Loucy (cell line): ENCODE data around the gene CDK8.

ENCODE experiments used
- H2AFZ ChIP-seq: fragments of 200-600 bp; sonication (generic); 2 replicates; pipeline ENCODE4 v1.6.0; 2016; ENCODE audit warnings: antibody characterized with exemption, mild to moderate bottlenecking, low read length, moderate library complexity
- H3F3A ChIP-seq: fragments of 200-600 bp; 2 replicates; pipeline ENCODE4 v1.6.0; 2016; ENCODE audit warnings: antibody characterized with exemption, low read depth, mild to moderate bottlenecking
- H3K27me3 ChIP-seq: fragments of 200-600 bp; sonication (generic); 2 replicates; pipeline ENCODE4 v1.6.1; 2014; ENCODE audit warnings: low read length, mild to moderate bottlenecking; ENCODE audit not compliant: insufficient read depth, poor library complexity, severe bottlenecking
- H3K36me3 ChIP-seq: fragments of 200-600 bp; sonication (generic); 2 replicates; pipeline ENCODE4 v1.6.1; 2016; ENCODE audit warnings: low read length; ENCODE audit not compliant: insufficient read depth
- H3K4me1 ChIP-seq: fragments of 200-600 bp; sonication (generic); 2 replicates; pipeline ENCODE4 v1.5.1; 2014; ENCODE audit warnings: low read length, mild to moderate bottlenecking; ENCODE audit not compliant: insufficient read depth, poor library complexity, severe bottlenecking
- H3K4me2 ChIP-seq: fragments of 200-600 bp; sonication (generic); 2 replicates; pipeline ENCODE4 v1.6.0; 2014; ENCODE audit warnings: antibody characterized with exemption, low read length, low read depth, mild to moderate bottlenecking; ENCODE audit not compliant: poor library complexity, severe bottlenecking
- H3K4me3 ChIP-seq: fragments of 200-600 bp; sonication (generic); 2 replicates; pipeline ENCODE4 v1.5.1; 2014; ENCODE audit warnings: low read length, mild to moderate bottlenecking, mixed read lengths; ENCODE audit not compliant: poor library complexity, severe bottlenecking
- H3K79me2 ChIP-seq: fragments of 200-600 bp; sonication (generic); 2 replicates; pipeline ENCODE4 v1.6.1; 2014; ENCODE audit warnings: low read length; ENCODE audit not compliant: insufficient read depth
- H3K9ac ChIP-seq: fragments of 200-600 bp; sonication (generic); 2 replicates; pipeline ENCODE4 v1.6.0; 2014; ENCODE audit warnings: mild to moderate bottlenecking, low read depth, low read length, moderate library complexity; ENCODE audit not compliant: poor library complexity, severe bottlenecking
- H3K9me2 ChIP-seq: fragments of 200-600 bp; sonication (generic); replicated peaks from 2 replicates; pipeline ENCODE4 v1.6.1; 2016; ENCODE audit warnings: low read depth, low read length, mixed read lengths
- H3K9me3 ChIP-seq: fragments of 200-600 bp; sonication (generic); 2 replicates; pipeline ENCODE4 v1.6.1; 2014; ENCODE audit warnings: mild to moderate bottlenecking, antibody characterized with exemption, low read length, low read depth; ENCODE audit not compliant: insufficient read depth
- H4K20me1 ChIP-seq: fragments of 200-600 bp; sonication (generic); 2 replicates; pipeline ENCODE4 v1.6.0; 2014; ENCODE audit warnings: antibody characterized with exemption, low read length, mild to moderate bottlenecking; ENCODE audit not compliant: insufficient read depth, poor library complexity, severe bottlenecking
- CTCF ChIP-seq: fragments of 200-600 bp; sonication (generic); conservative IDR thresholded peaks from 2 replicates; pipeline ENCODE4 v1.5.1; 2014; ENCODE audit warnings: mild to moderate bottlenecking, antibody characterized with exemption, low read length
- EZH2phosphoT487 ChIP-seq: fragments of 200-600 bp; IDR thresholded peaks from 2 replicates; pipeline ENCODE4 v1.6.1; 2018; ENCODE audit warnings: antibody characterized with exemption, mild to moderate bottlenecking, moderate library complexity, borderline replicate concordance

The CDK8 gene

GRCh38 chr13:26400545-26400944, 146.6 kb downstream of the CDK8 start:
- Histone ChIP-seq H3K27me3 (no peaks in the 10 kb centered on the region), H3K9me3 (no peaks in the 10 kb centered on the region), H2AFZ (no peak overlapping the region), H3K4me1 (no peaks in the 10 kb centered on the region), H3K9me2 (no peaks in the 10 kb centered on the region), H3K36me3 (peaks cover 45% of the 10 kb centered on the region; the same call in 1 of the 2 replicates), H3F3A (no peaks in the 10 kb centered on the region), H3K4me3 (no peak overlapping the region), H3K9ac (no peak overlapping the region), H4K20me1 (no peaks in the 10 kb centered on the region), H3K79me2 (no peaks in the 10 kb centered on the region), H3K4me2 (no peak overlapping the region)
- TF ChIP-seq EZH2phosphoT487: no peak
- no peak for TF ChIP-seq CTCF

GRCh38 chr13:26401069-26401468, 147.1 kb downstream of the CDK8 start:
- H3K9me2 ChIP-seq: no peaks in the 10 kb centered on the region
- no peak overlapping the region for H2AFZ ChIP-seq
- no peaks in the 10 kb centered on the region for H3K27me3 ChIP-seq
- no peak overlapping the region for H3K4me3 ChIP-seq
- no peak for TF ChIP-seq EZH2phosphoT487
- TF ChIP-seq CTCF: no peak
- peaks cover 45% of the 10 kb centered on the region; the same call in 1 of the 2 replicates for H3K36me3 ChIP-seq
- no peaks in the 10 kb centered on the region for H3K4me1 ChIP-seq
- H4K20me1 ChIP-seq: no peaks in the 10 kb centered on the region
- H3K79me2 ChIP-seq: no peaks in the 10 kb centered on the region
- H3K9ac ChIP-seq: no peak overlapping the region
- H3F3A ChIP-seq: no peaks in the 10 kb centered on the region
- H3K9me3 ChIP-seq: no peaks in the 10 kb centered on the region
- H3K4me2 ChIP-seq: no peak overlapping the region

GRCh38 chr13:26401578-26402021, 147.7 kb downstream of the CDK8 start:
- Histone ChIP-seq H3K79me2 (no peaks in the 10 kb centered on the region), H4K20me1 (no peaks in the 10 kb centered on the region), H2AFZ (no peak overlapping the region), H3K36me3 (peaks cover 46% of the 10 kb centered on the region; the same call in 1 of the 2 replicates), H3K9ac (no peak overlapping the region), H3F3A (no peaks in the 10 kb centered on the region), H3K4me1 (no peaks in the 10 kb centered on the region), H3K4me2 (no peak overlapping the region), H3K4me3 (no peak overlapping the region), H3K9me2 (no peaks in the 10 kb centered on the region), H3K27me3 (no peaks in the 10 kb centered on the region), H3K9me3 (no peaks in the 10 kb centered on the region)
- TF ChIP-seq CTCF (no peak), EZH2phosphoT487 (no peak)
